Erythroblast (primary cell): ENCODE results near the gene SULT1C4.

Experiments
- GATA1 ChIP-seq: IDR thresholded peaks from 2 replicates; pipeline ENCODE4 v1.6.1; 2011; ENCODE audit warnings: low read depth, mild to moderate bottlenecking, control low read depth, low read length, moderate library complexity
- POLR2A ChIP-seq: IDR thresholded peaks from 2 replicates; pipeline ENCODE4 v1.6.1; 2011; ENCODE audit warnings: mild to moderate bottlenecking, low read length

DNA sequence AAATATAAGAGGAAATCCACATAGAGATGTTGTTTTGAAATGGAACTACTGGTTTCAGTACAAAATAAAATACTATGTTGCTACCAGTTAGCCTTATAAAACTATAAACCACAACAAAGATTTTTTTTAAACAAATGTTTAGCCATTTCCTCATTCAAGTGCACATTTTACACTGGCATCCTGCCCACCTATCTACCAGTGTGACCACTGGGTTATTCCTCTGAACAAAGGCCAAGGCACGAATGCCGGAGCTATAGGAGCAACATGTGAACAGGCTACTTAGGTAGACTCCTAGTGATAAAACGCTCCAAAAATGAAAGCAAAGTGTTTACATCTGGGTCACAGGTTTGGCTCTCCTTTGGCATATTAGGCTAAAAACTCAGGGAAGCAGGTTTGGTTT, 31.8 kb upstream of the SULT1C4 start:
- TF ChIP-seq POLR2A (no peak), GATA1 (no peak)
